ENCODE results near the gene SNTB2. TPM values are rescaled to one million over a fixed set of nuclear protein-coding genes. Genes with fewer than 3 reads are reported as not detected.
A peak's percentile ranks its signal among the peaks of the same experiment; 100 is the strongest.

SNTB2 gene
- polyA plus RNA-seq, 1 experiment: 50.5 TPM

DNA sequence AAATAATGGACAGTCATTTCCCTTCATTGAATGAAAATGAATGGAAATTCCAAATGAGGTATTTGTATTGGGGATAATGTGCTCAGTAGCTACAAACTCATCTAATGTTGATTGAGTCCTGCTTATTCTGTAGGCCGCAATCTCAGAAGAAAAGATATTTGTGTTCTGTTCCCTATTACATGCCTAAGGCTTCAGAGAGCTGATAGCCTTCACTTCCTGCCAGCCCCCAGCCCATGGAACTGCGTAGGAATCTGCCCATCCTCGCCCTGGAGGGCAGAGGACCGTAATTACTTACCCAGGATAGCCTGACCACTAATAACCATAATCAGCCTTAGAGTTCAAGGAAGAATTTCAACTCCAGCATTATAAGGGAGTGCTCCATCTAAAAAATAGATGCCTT is 17.9 kb upstream of the SNTB2 start:
- ChIA-PET POLR2A (interaction anchor here (0.7 kb wide), 1 partner anchor 119 kb away, joined by 11 read pairs; no protein-coding TSS in a partner anchor), CTCF (interaction anchor here (1.4 to 5.5 kb wide), 3 partner anchors 11 to 121 kb away, joined by 3 to 28 read pairs (median 3); no protein-coding TSS in a partner anchor)

GRCh38 chr16:69169607-69170352 is 17.2 kb upstream of the SNTB2 start:
- no peak for DNase-seq (ENCODE audit: low read depth)
- POLR2A ChIA-PET: interaction anchor here (0.7 kb wide), 1 partner anchor 119 kb away, joined by 11 read pairs; no protein-coding TSS in a partner anchor
- no peak for TF ChIP-seq CTCF (IDR thresholded peaks at IDR 0.05; ENCODE audit: insufficient read depth, low read depth, low read length)
- Histone ChIP-seq H3K27me3 (ENCODE audit: control insufficient read depth, insufficient read depth, low read length) (no peaks in the 10 kb centered on the region), H3K4me3 (ENCODE audit: low read depth, low read length) (no peak overlapping the region), H3K36me3 (ENCODE audit: control insufficient read depth, insufficient read depth, low read length) (peaks cover 2% of the 10 kb centered on the region)
- CTCF ChIA-PET: interaction anchor here (1.4 to 5.5 kb wide), 3 partner anchors 11 to 120 kb away, joined by 3 to 28 read pairs (median 3); no protein-coding TSS in a partner anchor

More for the DNA sequence above, 17.9 kb upstream of the SNTB2 start:
- H3K27me3 ChIP-seq (ENCODE audit: control insufficient read depth, insufficient read depth, low read length): no peaks in the 10 kb centered on the region
- H3K4me3 ChIP-seq (ENCODE audit: low read depth, low read length): no peak overlapping the region
- peaks cover 2% of the 10 kb centered on the region for H3K36me3 ChIP-seq (ENCODE audit: control insufficient read depth, insufficient read depth, low read length)
- no peak for DNase-seq (ENCODE audit: low read depth)
- TF ChIP-seq CTCF (IDR thresholded peaks at IDR 0.05; ENCODE audit: insufficient read depth, low read depth, low read length): no peak

DNA sequence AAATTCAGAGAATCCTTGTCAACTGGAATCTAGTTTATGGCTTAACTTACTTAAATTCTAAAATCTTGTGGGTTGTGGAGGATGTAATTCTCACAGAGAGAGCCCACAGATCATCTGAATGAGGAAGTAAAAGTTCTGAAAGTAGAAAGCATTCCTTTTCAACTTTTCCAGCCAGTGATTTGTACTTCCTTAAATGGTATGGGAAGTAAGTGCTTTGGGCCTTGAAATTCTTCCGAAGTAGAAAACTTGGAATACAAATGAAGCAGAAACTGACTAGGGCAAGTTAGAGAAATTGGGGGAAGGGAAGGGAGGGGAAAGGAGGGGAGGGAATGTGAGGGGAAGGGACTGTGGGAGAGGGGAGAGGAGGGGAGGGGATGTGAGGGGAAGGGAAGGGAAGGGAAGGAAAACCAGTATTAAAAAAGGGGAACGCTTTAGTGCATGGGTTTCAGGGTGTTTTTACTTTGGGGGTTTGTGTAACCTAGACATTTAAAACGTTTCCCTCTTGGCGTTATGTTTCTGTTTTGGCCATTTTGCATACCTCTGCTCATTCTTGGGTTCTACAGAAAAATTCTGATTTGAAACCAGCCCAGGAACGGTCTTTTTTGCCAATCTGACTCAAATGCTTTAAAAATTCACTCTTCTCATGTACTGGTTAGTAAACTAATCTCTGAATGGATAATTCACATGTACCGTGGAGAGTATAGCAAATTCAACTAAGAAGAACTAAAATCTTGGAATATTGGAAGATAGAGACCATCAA is 15.5 kb upstream of the SNTB2 start:
- CTCF ChIA-PET: no interaction called here
- peaks cover 1% of the 10 kb centered on the region; the same call in 1 of the 2 replicates for H3K36me3 ChIP-seq (ENCODE audit: control insufficient read depth, insufficient read depth, low read length)
- no peak for DNase-seq (ENCODE audit: low read depth)
- H3K4me3 ChIP-seq (ENCODE audit: low read depth, low read length): no peak overlapping the region
- no peak for TF ChIP-seq CTCF (IDR thresholded peaks at IDR 0.05; ENCODE audit: insufficient read depth, low read depth, low read length)
- no peaks in the 10 kb centered on the region for H3K27me3 ChIP-seq (ENCODE audit: control insufficient read depth, insufficient read depth, low read length)
- POLR2A ChIA-PET: no interaction called here

GRCh38 chr16:69176033-69176800 is 10.7 kb upstream of the SNTB2 start:
- CTCF ChIA-PET: interaction anchor here (0.6 to 1.3 kb wide), 3 partner anchors 15 to 109 kb away, joined by 3 to 4 read pairs (median 4); no protein-coding TSS in a partner anchor
- no peak overlapping the region for H3K4me3 ChIP-seq (ENCODE audit: low read depth, low read length)
- H3K36me3 ChIP-seq (ENCODE audit: control insufficient read depth, insufficient read depth, low read length): no peaks in the 10 kb centered on the region
- H3K27me3 ChIP-seq (ENCODE audit: control insufficient read depth, insufficient read depth, low read length): no peaks in the 10 kb centered on the region
- POLR2A ChIA-PET: no interaction called here
- TF ChIP-seq CTCF (IDR thresholded peaks at IDR 0.05; ENCODE audit: insufficient read depth, low read depth, low read length): no peak
- peak; percentile 56 for DNase-seq (ENCODE audit: low read depth)
